Stromal cell of bone marrow (primary cell): ENCODE results near the gene AK2.
"Not testable (repeated sequence)": the region's sequence is repeated elsewhere in the genome, so short reads cannot be mapped to it uniquely, and the experiment has no call there.

Source experiments
- DNase-seq: peaks from one replicate; pipeline ENCODE4 v3.0.0-alpha.2; 2012; ENCODE audit warnings: low read depth

AK2 gene

DNA sequence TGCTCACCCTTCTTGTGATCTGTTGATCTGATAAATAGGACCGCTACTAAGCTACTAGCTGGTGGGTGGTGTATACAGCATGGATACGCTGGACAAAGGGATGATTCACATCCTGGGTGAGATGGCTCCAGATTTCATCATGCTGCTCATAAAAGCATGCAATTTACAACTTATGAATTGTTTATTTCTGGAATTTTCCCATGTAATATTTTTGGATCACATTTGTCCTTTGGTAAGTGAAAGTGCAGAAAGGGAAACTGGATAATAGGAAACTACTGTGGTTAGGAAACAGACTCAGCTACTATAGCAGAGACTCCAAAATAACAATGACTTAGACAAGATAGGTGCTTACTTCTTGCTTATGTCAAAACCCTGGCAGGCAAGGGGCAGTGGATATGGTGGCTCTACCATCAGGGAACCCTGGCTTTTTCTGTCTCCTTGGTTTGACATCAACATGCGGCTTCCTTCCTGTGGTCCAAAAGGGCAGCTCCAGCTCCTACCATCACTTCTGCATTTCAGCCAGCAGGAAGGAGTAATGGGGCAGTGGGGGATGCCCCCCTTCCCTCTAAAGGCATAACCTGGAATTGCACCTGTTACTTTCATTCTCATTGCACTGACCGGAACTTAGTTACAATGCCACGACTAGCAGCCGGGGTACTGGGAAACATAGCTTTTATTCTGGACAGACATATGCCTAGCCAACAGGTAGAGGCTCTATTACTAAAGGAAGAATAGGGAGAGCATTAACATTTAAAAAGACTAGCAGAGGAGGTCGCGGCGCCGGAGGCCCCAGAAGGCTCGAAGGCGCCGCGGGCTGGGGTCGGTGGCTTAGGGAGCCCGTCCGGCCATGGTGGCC is 13.8 kb upstream of the AK2 start:
- peak; percentile 74 for DNase-seq

DNA sequence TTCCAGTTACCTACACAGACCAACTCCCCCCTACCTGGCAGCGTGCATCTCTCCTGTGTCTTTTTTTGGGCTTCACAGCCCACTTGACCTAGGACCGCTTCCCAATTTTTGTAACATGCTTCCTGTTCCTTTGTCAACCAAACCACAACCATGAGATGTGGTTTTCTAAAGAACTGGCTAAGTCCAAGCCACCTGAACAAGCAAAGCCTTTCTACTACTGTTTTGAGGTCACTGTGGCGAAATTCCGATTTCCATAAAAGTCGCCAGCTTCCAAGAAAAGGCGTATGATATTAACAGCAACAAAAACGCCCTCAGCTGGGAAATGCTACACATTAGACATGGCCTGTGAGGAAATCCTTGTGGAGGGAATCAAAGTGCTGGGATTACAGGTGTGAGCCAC is 12.7 kb upstream of the AK2 start:
- no peak for DNase-seq

DNA sequence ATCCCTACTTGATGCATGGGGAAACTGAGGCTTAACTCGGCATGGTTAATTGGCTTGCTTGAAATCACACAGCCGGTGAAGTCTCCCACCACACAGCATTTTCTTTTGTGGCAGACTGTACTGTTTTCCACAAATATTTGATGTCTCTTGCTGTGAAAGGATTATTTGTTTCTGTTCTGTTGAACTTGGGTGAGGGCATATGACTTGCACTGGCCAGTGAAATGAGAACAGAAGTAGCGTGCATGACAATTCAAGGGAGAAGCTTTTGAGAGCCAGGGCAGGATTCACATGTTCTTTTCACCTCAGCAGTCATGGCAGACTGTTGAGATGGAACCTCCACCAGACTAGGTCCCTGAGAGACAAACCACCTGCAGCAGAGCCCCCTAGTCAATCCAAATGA is 11.7 kb upstream of the AK2 start:
- no peak for DNase-seq

DNA sequence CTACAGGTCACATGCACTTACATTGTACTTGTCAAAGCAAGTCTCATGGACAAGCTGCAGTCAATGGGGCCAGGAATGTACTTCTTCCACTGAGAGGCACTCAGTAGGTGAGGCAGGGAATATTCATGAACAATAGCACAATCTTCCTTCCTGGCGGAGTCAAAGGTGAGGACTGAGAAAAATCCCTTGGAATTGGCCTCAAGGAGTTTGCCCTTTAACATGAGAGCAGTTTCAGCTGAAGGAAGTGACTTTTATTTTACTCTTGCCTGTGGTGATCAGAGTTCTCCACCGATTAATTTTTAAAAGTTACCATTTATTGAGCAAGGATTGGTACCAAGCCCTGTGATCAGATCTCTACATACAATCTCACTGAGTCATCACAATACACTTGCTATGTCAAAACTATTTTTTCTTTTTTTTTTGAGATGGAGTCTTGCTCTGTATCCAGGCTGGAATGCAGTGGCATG is 11.2 kb upstream of the AK2 start:
- DNase-seq: no peak

DNA sequence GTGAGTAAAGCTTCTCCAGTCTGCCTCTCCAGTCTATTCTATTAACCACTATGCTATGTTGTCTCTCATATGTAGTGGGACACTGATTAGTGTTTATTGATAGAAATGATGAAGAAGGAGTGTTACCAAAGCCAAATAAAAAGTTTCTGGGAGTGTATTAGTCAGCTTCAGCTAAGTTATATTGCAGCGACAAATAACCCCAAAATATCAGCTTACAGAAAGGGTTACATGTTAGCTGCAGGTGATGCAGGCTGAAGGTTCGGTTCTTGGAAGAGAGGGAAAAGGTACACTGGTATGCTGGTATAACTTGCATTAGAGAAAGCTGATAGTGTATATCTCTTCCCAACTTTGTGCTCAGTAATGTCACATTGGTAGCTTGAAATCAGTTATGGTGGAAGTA is 10.6 kb upstream of the AK2 start:
- DNase-seq: no peak

DNA sequence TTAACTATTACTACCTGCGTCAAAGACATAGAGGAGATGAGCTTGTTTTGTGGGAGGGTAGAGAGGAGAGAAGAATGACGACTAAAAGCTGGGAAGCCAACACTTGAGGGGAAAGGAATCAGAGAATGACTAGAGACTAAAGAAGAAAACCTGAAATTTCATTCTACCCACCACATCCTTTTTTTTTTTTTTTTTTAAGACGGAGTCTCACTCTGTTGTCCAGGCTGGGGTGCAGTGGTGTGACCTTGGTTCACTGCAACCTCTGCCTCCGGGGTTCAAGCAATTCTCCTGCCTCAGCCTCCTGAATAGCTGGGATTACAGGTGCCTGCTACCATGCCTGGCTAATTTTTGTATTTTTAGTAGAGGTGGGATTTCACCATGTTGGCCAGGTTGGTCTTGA is 9.6 kb upstream of the AK2 start:
- DNase-seq: not testable (repeated sequence)

DNA sequence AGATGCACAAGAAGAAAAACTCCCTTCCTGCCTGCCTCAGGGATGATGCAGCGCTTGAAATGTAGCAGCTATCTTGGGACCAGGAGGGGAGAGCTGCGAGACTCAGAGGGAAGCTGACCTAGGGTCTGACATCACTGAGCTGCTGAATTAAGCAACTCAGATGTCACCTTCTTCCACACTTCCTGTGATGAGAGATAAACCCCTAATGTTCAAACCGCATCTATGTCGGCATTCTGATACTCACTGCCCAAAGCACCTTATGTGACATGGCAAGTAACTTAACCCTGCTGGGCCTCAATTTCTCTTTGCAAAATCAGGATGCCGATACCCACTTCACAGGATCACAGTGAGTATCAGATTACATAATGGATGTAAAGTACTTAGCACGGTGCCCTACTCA is 9.1 kb upstream of the AK2 start:
- DNase-seq: no peak

DNA sequence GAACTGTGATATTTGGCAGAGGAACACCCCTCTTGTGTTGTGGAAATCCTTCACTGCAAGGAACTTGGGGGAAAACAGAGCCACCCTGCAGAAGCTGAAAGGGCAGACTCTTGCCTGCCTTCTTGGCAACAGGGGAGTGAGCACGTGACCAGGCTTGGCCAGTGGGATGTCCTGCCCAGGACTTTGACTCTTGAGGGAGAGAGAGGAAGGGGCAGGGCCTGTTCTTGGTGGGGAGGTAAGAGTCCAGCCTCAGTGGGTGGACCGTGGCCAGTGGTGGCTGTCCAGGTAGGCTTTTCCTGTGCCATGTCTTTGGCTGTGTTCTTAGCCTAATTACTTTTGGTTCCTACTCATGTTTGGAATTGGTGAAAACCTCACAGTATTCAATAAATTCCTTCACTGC is 8.6 kb upstream of the AK2 start:
- DNase-seq: no peak

DNA sequence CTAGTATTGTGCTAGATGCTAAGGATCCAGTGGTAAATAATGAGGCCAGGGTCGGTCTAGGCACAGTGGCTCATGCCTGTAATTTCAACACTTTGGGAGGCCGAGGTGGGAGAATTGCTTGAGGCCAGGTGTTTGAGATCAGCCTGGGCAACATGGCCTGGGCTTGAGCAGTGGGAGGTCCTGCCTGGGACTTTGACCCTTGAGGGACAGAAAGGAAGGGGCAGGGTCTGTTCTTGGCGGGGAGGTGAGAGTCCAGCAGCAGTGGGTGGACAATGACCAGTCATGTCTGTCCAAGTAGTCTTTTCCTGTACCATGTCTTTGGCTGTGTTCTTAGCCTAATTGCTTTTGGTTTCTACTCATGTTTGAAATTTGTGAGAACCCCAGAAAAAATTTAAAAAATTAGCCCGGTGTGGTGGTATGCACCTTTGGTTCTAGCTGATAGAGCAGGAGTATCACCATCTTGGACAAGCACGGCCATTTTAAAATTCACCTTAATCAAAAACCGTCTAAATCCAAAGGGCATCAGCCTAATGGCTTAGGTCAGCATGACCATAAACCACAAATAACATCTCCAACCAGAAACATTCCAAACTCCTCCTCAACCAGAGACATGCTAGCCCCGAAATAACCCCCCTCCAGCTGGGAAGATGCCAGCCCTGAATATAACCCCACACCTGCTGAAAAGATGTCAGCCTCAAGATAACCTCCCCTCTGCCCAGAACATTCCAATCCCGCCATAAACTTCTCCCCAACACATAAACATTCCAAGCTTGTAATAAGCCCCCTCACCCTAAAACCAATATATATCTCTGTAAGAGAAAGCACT is 6.8 kb upstream of the AK2 start:
- no peak for DNase-seq

DNA sequence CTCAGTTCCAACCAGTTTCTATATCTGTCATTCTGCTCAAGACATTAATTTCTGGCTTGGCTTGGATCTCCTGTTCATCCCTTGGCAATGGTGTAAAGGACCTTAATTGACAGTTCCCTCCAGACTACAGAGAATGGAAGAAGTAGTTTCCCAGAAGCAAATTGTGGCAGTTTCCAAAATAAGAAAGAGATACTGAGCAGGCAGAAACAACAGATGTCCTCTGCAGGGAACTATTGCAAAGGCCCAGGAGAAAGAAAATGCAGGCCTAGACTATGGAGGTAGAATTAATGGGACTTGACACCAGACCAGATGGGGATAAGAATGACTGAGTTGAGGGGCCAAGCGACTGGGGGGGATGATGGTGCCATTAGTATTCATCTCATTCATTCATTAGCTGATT is 6.1 kb upstream of the AK2 start:
- DNase-seq: no peak

DNA sequence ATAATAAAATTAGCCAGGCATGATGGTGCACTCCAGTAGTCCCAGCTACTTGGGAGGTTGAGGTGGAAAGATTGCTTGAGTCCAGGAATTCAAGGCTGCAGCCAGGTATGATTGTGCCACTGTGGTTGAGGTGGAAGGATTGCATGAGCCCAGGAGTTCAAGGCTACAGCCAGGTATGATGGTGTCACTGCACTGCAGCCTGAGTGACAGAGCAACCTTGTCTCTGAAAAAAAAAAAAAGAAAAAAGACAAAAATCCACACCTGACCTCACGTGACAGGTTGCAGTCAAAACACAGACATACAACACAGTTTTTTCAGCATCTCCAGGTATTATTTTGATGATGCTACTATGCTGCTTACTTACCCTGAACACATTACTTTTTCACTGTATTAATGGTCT is 4.3 kb upstream of the AK2 start:
- no peak for DNase-seq

DNA sequence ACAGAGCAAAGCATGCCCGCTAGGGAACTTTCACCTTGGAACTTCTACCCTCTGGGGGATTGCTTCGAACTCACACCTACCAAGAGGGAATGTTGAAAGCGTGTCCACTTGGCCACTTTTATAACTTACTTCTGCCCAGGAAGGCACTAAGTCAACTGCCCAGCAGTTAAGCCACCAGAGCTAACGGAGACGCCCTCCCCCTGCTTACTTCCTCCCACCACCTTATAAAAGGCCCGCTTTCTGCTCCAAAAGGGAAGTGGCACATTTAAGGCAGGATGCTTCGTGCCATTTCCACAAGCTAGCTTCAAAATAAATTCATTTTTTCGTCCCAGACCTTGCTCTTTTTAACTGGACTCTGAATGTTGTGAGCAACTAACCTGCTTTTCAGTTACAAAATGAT is 3.2 kb upstream of the AK2 start:
- DNase-seq: no peak

DNA sequence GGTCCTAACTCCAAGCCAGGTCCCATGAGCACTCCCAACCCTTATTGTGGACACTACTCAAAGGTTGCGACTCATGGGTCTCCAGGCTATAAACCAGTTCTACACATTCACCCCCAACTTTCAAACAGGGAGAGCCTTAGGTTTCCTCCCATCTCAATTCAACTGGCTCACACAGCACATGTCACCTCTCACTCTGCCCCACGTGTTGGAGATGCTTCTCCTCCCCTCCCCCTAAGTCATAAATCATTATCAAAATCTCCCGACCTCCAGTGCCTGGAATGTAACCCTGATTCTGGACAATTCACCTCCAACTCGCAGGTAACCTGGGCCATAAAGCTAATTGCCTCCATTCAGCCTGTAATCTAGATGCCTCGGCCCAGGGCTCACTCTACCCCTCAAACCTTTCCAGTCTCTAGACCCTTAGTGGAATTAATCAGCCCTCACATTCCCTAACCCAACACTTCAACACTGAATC is 595 bp downstream of the AK2 start:
- DNase-seq: no peak

DNA sequence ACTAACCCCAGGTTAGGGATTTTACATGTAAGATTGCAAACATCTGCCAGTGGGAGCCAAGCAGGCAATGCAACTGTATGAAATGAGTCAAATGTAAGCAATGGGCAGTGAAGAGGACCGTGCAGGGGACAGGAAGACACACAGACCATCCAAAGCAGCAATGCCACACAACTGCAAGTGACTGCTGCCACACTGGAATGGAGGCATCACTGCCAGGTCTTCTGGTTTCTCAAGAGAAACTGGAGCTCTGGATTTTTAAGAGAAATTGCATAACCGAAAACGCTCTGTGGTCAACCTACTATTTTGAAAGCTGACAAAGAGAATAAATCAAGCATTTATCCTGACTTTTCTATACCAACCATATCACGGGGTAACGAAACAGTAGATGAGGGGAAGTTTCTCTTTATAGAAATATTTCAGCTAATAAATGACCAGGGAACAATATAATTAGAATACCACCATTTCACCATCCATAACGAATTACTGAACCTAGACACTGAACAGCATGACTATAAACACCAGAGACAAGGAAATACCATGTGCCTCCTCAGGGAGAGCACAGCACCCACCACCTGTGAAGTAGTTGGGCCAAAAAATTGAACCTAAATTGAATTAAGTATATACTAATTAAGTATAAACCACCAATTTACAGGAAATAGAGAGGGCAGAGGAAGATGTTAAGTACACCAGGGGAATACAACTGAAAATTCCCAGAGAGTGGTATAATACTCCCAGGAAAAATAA is 4.4 kb downstream of the AK2 start:
- no peak for DNase-seq

DNA sequence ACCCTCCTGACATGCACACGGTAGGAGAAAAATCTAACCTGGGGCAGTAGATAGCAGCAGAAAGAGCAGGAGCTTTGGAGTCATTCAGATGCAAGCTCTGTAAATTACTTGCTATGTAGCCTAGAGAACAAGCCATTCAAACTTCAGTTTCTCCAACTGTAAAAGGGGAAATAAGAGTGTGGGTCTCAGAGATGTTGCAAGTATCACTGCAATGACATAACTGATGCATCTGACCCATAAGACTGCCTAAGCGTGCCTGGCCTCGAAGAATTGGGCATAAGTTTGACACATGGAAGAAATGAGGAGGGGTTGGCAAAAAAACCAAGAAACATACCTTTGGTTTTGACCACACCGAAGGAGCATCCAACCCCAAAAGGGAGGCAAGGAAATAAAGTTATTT is 5.2 kb downstream of the AK2 start:
- DNase-seq: no peak

DNA sequence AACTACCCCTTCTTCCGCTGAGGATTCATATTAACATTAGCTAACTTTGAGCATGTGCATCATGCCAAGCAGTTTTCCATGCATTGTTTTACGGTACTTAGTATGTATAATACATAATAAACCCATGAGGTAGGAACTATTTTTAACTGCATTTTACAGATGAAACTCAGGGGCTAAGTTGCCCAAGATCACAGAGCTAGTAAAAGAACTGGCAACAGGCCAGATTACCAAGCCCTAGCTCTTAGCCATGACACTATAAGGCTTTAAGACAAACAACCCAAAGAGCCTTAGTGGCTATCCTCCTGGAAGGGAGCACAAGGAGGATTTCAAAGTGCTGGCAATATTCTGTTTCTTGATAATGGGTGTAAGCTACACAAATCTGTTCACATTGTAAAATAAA is 6.1 kb downstream of the AK2 start:
- DNase-seq: no peak

DNA sequence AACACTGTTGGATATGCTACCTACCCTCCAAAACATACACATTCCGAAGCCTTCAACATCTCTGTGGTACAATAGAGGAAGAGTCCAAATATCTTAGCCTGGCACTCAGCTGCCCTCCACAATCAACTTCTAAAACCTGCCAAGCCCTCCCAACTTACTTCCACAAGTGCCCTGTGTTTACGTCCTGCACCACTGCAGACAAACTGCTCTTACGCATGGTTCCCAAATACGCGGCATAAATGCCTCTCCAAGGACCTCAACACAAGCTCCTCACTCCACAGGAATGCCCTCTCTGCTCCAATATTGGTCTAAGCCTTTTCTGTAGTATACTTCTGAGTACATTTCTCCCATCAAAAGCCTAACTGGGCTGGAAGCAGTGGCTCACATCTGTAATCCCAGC is 6.8 kb downstream of the AK2 start:
- DNase-seq: no peak

DNA sequence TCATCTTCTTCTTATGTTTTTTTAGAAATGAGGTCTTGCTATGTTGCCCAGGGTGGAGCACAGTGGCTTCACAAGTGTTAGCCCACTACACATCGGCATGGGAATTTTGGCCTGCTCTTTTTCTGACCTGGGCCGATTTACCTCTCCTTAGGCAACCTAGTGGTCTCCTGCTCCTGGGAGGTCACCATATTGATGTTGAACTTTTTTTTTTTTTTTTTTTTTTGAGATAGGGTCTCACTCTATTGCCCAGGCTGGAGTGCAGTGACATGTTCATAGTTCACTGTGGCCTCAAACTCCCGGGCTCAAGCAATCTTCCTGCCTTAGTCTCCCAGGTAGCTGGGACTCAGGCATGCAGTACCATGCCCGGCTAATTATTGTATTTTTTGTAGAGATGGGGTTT is 7.5 kb downstream of the AK2 start:
- no peak for DNase-seq

DNA sequence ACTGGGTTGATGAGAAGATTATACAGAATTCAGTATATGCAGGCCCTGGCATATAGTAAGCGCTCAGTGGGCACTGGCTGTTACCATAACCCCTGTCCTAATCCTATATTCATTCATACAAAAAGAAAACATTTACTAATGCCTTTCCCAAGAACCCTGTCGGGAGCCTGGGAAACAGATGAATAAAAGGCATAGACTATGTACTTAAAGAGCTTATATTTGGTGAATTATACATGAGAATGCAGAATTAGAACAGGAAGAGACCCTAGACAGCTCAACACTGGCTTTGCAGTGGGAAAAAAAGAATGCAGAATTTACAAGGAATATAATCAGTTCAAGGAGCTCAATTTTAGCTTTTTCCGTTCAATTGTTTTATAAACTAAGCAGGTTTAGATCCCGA is 10.9 kb downstream of the AK2 start:
- DNase-seq: no peak

DNA sequence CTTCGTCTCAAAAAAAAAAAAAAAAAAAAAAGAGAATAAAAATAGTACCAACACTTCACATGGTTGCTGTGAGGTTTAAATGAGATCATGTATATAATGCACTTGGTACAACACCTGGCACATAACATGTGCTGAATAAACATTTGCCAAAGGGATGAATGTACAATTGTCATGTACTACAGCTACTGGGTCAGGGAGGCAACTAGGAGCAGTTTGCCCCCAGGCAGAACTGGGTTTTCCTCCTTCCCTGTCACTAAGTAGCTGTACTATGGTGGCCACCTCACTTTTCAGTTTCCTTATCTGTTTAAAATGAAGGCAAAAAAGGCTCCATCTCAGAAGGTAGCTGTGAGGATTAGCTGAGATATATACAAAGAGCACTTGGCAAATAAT is 11.5 kb downstream of the AK2 start:
- DNase-seq: no peak

DNA sequence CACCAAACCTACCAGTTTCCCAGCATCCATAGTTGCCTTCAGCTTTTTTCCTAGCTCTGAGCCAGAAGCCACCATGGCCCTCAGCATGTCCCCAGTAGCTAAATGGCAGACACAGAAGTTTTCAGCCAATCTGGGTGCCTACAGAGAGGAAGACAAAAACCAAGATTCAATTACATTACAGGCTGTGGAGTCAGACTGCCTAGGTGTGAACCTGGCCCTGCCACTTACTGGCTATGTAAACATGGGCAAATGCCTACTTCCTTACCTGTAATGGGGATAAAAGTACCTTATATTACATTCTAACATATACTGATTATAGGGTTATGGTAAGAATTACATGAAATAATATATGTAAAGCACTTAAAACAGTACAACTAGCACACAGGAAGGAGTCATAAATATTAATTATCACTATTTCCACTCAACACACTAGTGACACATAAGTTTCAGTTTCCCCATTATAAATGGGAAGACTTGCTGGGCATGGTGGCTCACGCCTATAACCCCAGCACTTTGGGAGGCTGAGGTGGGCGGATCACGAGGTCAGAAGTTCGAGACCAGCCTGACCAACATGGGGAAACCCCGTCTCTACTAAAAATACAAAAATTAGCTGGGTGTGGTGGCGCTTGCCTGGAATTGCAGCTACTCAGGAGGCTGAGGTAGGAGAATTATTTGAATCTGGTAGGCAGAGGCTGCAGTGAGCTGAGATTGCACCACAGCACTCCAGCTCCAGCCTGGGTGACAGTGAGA is 12.1 kb downstream of the AK2 start:
- not testable (repeated sequence) for DNase-seq

DNA sequence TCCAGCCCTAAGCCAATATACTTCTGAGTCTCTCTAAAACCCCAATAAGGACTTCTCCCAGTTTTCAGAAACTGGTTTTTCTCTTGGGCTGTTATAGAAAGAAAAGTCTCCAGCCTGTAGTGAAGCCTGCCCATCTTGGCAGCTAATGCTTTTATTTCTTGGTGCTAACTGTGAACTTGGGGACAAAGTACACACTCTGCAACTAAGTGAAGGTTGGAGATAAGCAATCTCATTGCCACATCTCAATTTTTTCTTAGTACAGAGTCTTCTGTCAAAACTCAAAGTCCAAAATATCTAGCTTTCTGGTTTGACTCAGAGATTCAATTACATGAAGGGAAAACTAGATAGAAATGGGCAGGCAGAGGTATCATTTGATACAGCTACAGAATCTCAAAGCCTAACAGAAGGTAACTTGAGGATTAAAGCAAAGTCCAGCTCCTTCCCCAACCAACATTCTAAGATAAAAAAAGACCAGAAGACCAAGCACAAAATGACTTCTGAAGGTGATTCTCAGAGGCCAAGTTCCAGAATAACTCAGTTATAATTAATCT is 14.0 kb downstream of the AK2 start:
- no peak for DNase-seq
